ENCODE measurements around the gene C9orf50. TPM values are rescaled to one million over a fixed set of nuclear protein-coding genes. Genes with fewer than 3 reads are reported as not detected.

The C9orf50 gene
- polyA plus RNA-seq, 2 of the 4 experiments (the other 2 are of a cell fraction): 0.05 to 0.10 TPM

DNA sequence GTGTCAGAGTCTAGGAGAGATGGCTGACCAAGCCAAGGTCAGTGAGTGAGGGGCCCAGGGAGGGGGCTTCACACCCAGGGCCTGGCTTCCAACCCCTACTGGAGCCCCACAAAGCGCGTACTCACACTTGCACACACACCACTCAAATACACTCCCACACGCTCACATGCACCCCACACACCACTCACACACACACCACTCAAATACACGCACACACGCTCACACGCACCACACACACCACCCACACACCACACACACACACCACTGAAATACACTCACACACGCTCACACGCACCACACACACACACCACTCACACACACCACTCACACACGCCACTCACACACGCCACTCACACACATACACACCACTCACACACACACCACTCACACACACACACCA is 26.7 kb upstream of the C9orf50 start:
- Histone ChIP-seq H3K4me1 (peaks cover 10% of the 10 kb centered on the region; the same call in 1 of the 3 replicates), H3K27ac (no peak overlapping the region), H3K9me3 (no peaks in the 10 kb centered on the region), H3K4me2 (no peak overlapping the region), H3K4me3 (no peak overlapping the region)
- TF ChIP-seq POLR2A (IDR thresholded peaks at IDR 0.05; ENCODE audit: low read length) (no peak), KDM1A (IDR thresholded peaks at IDR 0.05; ENCODE audit: low read depth) (no peak), NFE2L2 (conservative IDR thresholded peaks at IDR 0.05; ENCODE audit: low read length) (no peak), CEBPB (IDR thresholded peaks at IDR 0.05) (no peak), ATOH8 (CRISPR knock-in tag; IDR thresholded peaks at IDR 0.05; ENCODE audit: low read depth) (no peak), EHMT2 (IDR thresholded peaks at IDR 0.05; ENCODE audit: low read depth) (no peak), RNF2 (IDR thresholded peaks at IDR 0.05; ENCODE audit: borderline replicate concordance, low read depth) (no peak), HOXB5 (CRISPR knock-in tag; IDR thresholded peaks at IDR 0.05) (no peak), EHF (CRISPR knock-in tag; IDR thresholded peaks at IDR 0.05) (no peak), HOXA7 (CRISPR knock-in tag; IDR thresholded peaks at IDR 0.05) (no peak), ZNF302 (CRISPR knock-in tag; IDR thresholded peaks at IDR 0.05) (no peak)
- 89% methylated on average over 10 of the region's 10 CpGs for WGBS (ENCODE audit: missing lambda C conversion rate)
- DNase-seq (ENCODE audit: low read depth in 1 of 2, low spot score in 1 of 2) (no peak), FAIRE-seq (no peak), ATAC-seq (no peak)
- ChIA-PET CTCF (interaction anchor here (11.2 kb wide), 1 partner anchor 138 kb away, joined by 251 read pairs; no protein-coding TSS in a partner anchor), POLR2A (no interaction called here)

GRCh38 chr9:129646654-129647053 is 25.8 kb upstream of the C9orf50 start:
- no peak for DNase-seq (ENCODE audit: low read depth in 1 of 2, low spot score in 1 of 2)
- Histone ChIP-seq H3K4me1 (peaks cover 12% of the 10 kb centered on the region; the same call in 1 of the 3 replicates), H3K27ac (no peak overlapping the region), H3K4me2 (no peak overlapping the region), H3K4me3 (no peak overlapping the region), H3K9me3 (no peaks in the 10 kb centered on the region)
- ChIA-PET CTCF (interaction anchor here (0.8 to 11.2 kb wide), 6 partner anchors 9 to 504 kb away, joined by 3 to 251 read pairs (median 10); no protein-coding TSS in a partner anchor), POLR2A (interaction anchor here (0.6 kb wide), 1 partner anchor 10 kb away, joined by 3 read pairs; no protein-coding TSS in a partner anchor)
- 89% methylated on average over 7 of the region's 7 CpGs for WGBS (ENCODE audit: missing lambda C conversion rate)
- FAIRE-seq: no peak
- TF ChIP-seq KDM1A (IDR thresholded peaks at IDR 0.05; ENCODE audit: low read depth) (no peak), ZC3H11A (IDR thresholded peaks at IDR 0.05) (no peak), HEYL (CRISPR knock-in tag; IDR thresholded peaks at IDR 0.05) (no peak), BHLHE40 (IDR thresholded peaks at IDR 0.05; ENCODE audit: low read depth, low read length) (no peak), JUN (IDR thresholded peaks at IDR 0.05) (no peak), RNF2 (IDR thresholded peaks at IDR 0.05; ENCODE audit: borderline replicate concordance, low read depth) (no peak), GATA3 (IDR thresholded peaks at IDR 0.05; ENCODE audit: borderline replicate concordance) (no peak), POLR2A (IDR thresholded peaks at IDR 0.05; ENCODE audit: low read length) (no peak), EHF (CRISPR knock-in tag; IDR thresholded peaks at IDR 0.05) (no peak), JUNB (IDR thresholded peaks at IDR 0.05) (no peak), NR3C1 (IDR thresholded peaks at IDR 0.05) (no peak)
- no peak for ATAC-seq

DNA sequence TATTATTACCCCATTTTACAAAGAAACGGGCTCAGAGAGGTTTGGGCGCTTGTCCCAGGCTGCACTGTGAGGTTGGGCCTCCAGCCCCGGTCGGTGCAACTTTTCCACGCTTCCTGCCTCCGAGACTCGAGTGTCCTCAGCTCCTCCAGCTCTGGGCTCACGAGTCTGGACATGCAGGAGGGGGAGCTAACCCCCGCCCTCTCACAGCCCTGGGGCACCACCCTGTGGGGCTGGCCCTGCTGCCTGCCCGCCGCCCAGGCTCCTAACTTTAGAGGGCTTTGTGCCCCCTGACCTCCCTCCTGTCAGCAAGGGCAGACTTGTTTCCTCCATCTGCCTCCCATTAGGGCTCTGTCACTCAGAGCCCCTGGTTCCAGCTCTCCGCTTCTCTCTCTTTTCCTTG is 25.4 kb upstream of the C9orf50 start:
- H3K27ac ChIP-seq: no peak overlapping the region
- TF ChIP-seq TFCP2L1 (CRISPR knock-in tag; IDR thresholded peaks at IDR 0.05): no peak
- TF ChIP-seq CHD2 (IDR thresholded peaks at IDR 0.05; ENCODE audit: low read length, partially characterized antibody): no peak
- 79% methylated on average over 12 of the region's 12 CpGs for WGBS (ENCODE audit: missing lambda C conversion rate)
- H3K4me2 ChIP-seq: no peak overlapping the region
- POLR2A ChIA-PET: interaction anchor here (0.6 kb wide), 1 partner anchor 10 kb away, joined by 3 read pairs; no protein-coding TSS in a partner anchor
- no peak for DNase-seq (ENCODE audit: low read depth in 1 of 2, low spot score in 1 of 2)
- no peak overlapping the region for H3K4me3 ChIP-seq
- CTCF ChIA-PET: interaction anchor here (0.8 to 11.2 kb wide), 6 partner anchors 9 to 503 kb away, joined by 3 to 251 read pairs (median 10); no protein-coding TSS in a partner anchor
- peaks cover 12% of the 10 kb centered on the region; the same call in 1 of the 3 replicates for H3K4me1 ChIP-seq
- no peaks in the 10 kb centered on the region for H3K9me3 ChIP-seq
- no peak for FAIRE-seq
- ATAC-seq: no peak

DNA sequence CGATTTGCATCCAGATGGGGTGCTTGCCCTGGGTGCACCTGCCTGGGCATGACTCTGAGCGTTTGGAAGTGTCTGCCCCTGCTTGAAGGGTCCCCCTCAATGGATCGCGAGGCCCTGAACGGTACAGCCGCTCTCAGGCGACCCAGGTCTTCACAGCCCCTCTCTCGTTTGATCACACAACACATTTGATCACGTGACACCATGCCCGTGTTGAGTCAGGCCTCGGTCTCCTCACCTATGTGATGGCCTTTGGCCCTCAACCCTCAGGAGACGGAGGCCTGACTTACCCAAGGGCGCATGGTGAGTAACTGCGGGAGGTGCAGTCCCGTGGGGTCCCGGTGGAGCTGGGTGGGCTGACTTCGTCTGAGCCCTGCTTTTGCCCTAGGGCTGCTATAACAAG is 24.0 kb upstream of the C9orf50 start:
- Histone ChIP-seq H3K27ac (no peak overlapping the region), H3K4me1 (peaks cover 16% of the 10 kb centered on the region), H3K9me3 (no peaks in the 10 kb centered on the region), H3K4me2 (no peak overlapping the region), H3K4me3 (no peak overlapping the region)
- TF ChIP-seq, protein P1, sequence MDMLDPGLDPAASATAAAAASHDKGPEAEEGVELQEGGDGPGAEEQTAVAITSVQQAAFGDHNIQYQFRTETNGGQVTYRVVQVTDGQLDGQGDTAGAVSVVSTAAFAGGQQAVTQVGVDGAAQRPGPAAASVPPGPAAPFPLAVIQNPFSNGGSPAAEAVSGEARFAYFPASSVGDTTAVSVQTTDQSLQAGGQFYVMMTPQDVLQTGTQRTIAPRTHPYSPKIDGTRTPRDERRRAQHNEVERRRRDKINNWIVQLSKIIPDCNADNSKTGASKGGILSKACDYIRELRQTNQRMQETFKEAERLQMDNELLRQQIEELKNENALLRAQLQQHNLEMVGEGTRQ (IDR thresholded peaks at IDR 0.05): peak; percentile 38; the same call in 1 of the 2 replicates
- TF ChIP-seq EHF (CRISPR knock-in tag; IDR thresholded peaks at IDR 0.05): no peak
- ChIA-PET CTCF (interaction anchor here (1.4 to 11.2 kb wide), 4 partner anchors 69 to 141 kb away, joined by 4 to 251 read pairs (median 78); no protein-coding TSS in a partner anchor), POLR2A (no interaction called here)
- 73% methylated on average over 14 of the region's 17 CpGs for WGBS (ENCODE audit: missing lambda C conversion rate)
- no peak for DNase-seq (ENCODE audit: low read depth in 1 of 2, low spot score in 1 of 2)
- FAIRE-seq: no peak
- no peak for ATAC-seq

Data from A549 (cell line).